LNCAP (cell line): Measurements from ENCODE around the gene ZBED1.

Experiments used
- TF ChIP-seq, protein P1 (sequence below): fragments of 450-650 bp; IDR thresholded peaks from 2 replicates; pipeline ENCODE4 v1.5.1; 2017; ENCODE audit warnings: mild to moderate bottlenecking

Gene ZBED1

DNA sequence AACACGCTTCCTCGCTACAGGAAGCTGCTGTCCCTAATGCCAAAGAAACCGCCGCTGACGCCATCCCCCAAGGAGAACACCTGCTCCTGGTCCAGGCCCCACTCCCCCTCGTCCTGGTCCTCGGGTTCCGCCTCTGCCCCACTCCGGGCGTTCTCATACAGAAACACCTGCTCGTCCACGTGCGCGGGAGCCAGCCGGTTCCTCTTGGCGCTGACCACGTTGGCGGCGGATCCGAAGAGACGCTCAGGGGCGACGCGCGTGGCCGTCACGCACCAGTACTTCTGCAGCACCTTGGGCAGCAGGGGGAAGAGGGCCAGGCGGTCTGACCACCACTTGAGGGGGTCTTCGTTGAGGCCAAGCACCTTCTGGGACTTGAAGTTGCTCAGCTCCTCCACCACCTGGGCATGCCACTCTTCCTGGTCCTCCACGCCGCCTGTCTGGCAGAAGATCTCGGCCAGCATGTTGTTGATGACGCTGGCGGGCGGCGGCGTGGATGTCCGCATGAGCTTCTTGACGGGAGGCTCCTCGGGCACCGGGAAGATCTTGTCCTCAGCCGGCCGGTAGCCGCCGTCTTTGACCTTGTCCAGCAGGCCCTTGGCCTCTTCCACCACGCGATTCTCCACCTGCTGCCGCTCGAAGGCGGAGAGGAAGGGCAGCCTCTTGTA lies 12.0 kb downstream of the ZBED1 start:
- TF ChIP-seq, protein P1, sequence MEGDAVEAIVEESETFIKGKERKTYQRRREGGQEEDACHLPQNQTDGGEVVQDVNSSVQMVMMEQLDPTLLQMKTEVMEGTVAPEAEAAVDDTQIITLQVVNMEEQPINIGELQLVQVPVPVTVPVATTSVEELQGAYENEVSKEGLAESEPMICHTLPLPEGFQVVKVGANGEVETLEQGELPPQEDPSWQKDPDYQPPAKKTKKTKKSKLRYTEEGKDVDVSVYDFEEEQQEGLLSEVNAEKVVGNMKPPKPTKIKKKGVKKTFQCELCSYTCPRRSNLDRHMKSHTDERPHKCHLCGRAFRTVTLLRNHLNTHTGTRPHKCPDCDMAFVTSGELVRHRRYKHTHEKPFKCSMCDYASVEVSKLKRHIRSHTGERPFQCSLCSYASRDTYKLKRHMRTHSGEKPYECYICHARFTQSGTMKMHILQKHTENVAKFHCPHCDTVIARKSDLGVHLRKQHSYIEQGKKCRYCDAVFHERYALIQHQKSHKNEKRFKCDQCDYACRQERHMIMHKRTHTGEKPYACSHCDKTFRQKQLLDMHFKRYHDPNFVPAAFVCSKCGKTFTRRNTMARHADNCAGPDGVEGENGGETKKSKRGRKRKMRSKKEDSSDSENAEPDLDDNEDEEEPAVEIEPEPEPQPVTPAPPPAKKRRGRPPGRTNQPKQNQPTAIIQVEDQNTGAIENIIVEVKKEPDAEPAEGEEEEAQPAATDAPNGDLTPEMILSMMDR = no peak

DNA sequence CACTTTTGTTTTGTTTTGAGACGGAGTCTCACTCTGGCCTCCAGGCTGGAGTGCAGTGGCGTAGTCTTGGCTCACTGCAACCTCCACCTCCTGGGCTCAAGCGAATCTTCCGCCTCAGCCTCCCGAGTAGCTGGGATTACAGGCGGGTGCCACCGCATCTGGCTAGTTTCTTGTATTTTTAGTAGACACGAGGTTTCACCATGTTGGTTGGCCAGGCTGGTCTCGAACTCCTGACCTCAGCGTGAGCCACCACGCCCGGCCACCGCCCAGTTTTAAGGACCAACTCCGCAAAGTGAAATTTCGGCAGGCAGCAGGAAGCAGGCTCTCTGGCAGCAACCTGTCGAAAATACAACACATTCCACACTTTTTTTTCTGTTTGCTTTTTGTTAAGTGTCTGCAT lies 13.4 kb downstream of the ZBED1 start:
- TF ChIP-seq, protein P1 = no peak

DNA sequence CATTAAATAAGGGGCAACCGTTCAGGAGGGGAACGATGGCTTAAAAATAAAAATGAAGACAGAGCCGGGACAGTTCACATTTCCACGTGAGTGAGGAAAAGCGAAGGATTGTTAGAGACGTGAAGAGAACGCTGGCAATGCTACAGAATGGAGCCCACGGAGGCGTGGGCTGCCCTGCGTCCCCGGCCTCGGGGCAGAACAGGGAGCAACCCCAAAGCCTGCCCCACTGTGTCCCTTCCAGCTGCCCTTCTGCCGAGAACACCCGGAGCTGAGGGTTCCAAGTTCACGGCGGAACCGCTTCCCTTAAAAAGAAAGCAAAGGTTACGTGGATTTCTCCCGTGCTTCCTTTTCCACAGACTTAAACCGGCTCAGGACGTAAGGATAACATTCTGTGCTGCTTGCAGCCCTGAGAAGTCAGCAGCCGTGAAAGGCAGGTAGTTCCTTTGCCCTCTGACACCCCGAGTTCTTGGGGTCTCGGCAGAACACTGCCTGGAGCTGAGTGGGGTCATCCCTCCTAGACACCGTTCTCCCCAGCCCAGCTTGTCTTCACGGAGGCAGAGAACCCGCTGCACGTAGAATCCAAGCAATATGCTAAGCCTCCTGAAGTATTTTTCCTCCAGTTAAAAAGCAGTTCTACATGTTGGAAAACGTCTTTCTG lies 14.2 kb downstream of the ZBED1 start:
- TF ChIP-seq, protein P1 = no peak

GRCh38 chrX:2485789-2486345 lies 14.9 kb downstream of the ZBED1 start:
- TF ChIP-seq, protein P1 = no peak

- TF ChIP-seq, protein P1 = no peak
These were observed 15.8 kb downstream of the ZBED1 start for GRCh38 chrX:2484721-2485648.

DNA sequence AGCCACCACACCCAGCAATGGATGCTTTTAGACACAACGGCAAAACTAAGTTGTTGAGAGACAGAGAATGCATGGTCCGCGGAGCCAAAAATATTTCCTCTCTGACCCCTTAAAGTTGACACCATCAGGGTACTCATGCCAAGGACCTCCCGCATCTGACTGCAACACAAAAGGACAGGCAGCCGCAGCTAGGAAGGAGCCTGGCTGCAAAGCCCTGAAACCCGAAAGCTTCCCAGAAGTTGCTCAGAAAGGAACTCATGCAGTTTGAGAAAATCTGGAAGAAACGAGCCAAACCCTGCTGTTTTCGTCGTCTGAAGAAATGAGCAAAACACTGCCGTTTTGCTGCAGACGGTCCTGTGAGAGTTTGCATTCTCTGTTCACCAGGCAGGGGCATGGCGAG lies 16.5 kb downstream of the ZBED1 start:
- TF ChIP-seq, protein P1 = no peak

DNA sequence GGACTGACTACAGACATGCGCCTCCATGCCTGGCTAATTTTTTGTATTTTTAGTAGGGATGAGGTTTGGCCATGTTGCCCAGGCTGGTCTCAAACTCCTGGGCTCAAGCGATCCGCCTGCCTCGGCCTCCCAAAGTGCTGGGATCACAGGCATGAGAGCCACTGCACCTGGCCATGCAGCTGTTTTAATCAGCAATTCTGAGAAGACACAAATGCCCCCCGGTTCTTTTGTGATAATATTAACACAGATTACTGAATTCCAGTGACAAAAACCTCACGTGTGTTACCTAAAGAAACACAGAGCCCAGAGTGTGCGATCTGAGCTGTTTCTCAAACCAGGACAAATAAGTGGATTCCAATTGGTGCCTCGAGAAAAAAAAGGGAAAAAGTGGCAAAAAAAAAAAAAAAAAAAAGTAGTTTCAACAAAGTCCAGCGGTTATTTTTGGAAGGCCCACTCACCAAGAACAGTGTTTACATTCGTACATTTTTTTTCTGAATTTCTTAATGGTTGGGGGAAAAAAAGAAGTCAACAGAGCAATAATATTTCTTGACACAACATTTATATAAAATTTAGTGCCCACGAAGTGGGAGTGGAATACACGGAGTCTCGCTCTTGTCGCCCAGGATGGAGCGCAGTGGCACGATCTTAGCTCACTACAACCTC lies 17.2 kb downstream of the ZBED1 start:
- TF ChIP-seq, protein P1 = no peak
